GM12878 (cell line): ENCODE data around the gene ATG12.
"Not testable (repeated sequence)": the region's sequence is repeated elsewhere in the genome, so short reads cannot be mapped to it uniquely, and the experiment has no call there.

ENCODE experiments used
- CREM ChIP-seq: IDR thresholded peaks from 2 replicates; pipeline ENCODE4 v1.6.1; 2014; ENCODE audit warnings: antibody characterized with exemption, low read depth
- CTCF ChIP-seq, 3 experiments: IDR thresholded peaks in 2 of 3; conservative IDR thresholded peaks in 1 of 3; 2 replicates each; pipeline ENCODE4 v1.5.1; 2011; ENCODE audit warnings: low read depth in 3 of 3, low read length in 3 of 3, mild to moderate bottlenecking in 3 of 3, control low read depth in 2 of 3, moderate library complexity in 2 of 3, inconsistent platforms in 1 of 3, mixed read lengths in 1 of 3; ENCODE audit not compliant: control insufficient read depth in 2 of 3, insufficient read depth in 1 of 3; ENCODE audit errors: extremely low read depth in 1 of 3
- E2F8 ChIP-seq: fragments of 450-650 bp; IDR thresholded peaks from 2 replicates; pipeline ENCODE4 v1.6.1; 2018; ENCODE audit warnings: mild to moderate bottlenecking, low read depth, moderate library complexity; ENCODE audit not compliant: partially characterized antibody
- GABPA ChIP-seq: IDR thresholded peaks from 2 replicates; pipeline ENCODE4 v1.6.1; 2014; ENCODE audit warnings: antibody characterized with exemption, low read depth, mild to moderate bottlenecking, inconsistent platforms
- MEF2A ChIP-seq: IDR thresholded peaks from 2 replicates; pipeline ENCODE4 v1.6.1; 2011; ENCODE audit warnings: low read depth, mild to moderate bottlenecking, low read length, moderate library complexity; ENCODE audit not compliant: insufficient read depth
- POLR2AphosphoS5 ChIP-seq: IDR thresholded peaks from 2 replicates; pipeline ENCODE4 v1.6.1; 2011; ENCODE audit warnings: mild to moderate bottlenecking, low read length, inconsistent platforms
- YY1 ChIP-seq: IDR thresholded peaks from 2 replicates; pipeline ENCODE4 v1.6.1; 2011; ENCODE audit warnings: low read depth, mild to moderate bottlenecking, low read length
- ZNF274 ChIP-seq: IDR thresholded peaks from one replicate; pipeline ENCODE4 v1.8.0; 2011; ENCODE audit not compliant: insufficient read length, insufficient read depth

GRCh38 chr5:115882434-115882833 is 41.1 kb upstream of the ATG12 start:
- not testable (repeated sequence) for TF ChIP-seq CTCF (IDR thresholded peaks at IDR 0.05 in 2 of 3, conservative IDR thresholded peaks at IDR 0.05 in 1 of 3; ENCODE audit: control insufficient read depth in 2 of 3, extremely low read depth in 1 of 3, insufficient read depth in 1 of 3, low read depth in 3 of 3, low read length in 3 of 3); YY1; MEF2A; POLR2AphosphoS5; ZNF274; E2F8; CREM; GABPA
